SK-N-SH (cell line): Measurements from ENCODE around the gene HDGFL3.

Source experiments
- CTCF ChIP-seq: fragments of 200-600 bp; sonication (generic); IDR thresholded peaks from 2 replicates; pipeline ENCODE4 v1.6.1; 2017; ENCODE audit warnings: antibody characterized with exemption, mild to moderate bottlenecking, moderate library complexity
- RAD21 ChIP-seq: IDR thresholded peaks from 2 replicates; pipeline ENCODE4 v1.6.1; 2012; ENCODE audit warnings: mild to moderate bottlenecking, low read length

- no peak for TF ChIP-seq RAD21
- TF ChIP-seq CTCF = no peak
These were observed 126.2 kb downstream of the HDGFL3 start for GRCh38 chr15:83081256-83082014.
